ENCODE measurements around the gene BLTP1. TPM values are rescaled to one million over a fixed set of nuclear protein-coding genes. Genes with fewer than 3 reads are reported as not detected.
A peak's percentile ranks its signal among the peaks of the same experiment; 100 is the strongest.

The BLTP1 gene
- 37.8 and 159 TPM in 2 replicates for total RNA-seq (2011; cell fraction: chromatin; rRNA removed; ENCODE audit: low replicate concordance)
- 25.5 and 37.8 TPM in 2 replicates for total RNA-seq (2011; cell fraction: nucleolus; rRNA removed)
- 54.1 and 87.3 TPM in 2 replicates for total RNA-seq (2011; cell fraction: nucleoplasm; rRNA removed)
- total RNA-seq (2014; rRNA removed) = 11.1 and 12.2 TPM in 2 replicates
- total RNA-seq (2014; rRNA removed; fragmentation: Illumina TruSeq; extraction: Trizol) = 21.8 and 26.3 TPM in 2 replicates
- 25.1 and 25.9 TPM in 2 replicates for total RNA-seq (2015; rRNA removed; fragmentation: Illumina TruSeq; extraction: Trizol)
- 13.1 and 16.3 TPM in 2 replicates for total RNA-seq (2021)
- polyA plus RNA-seq (2011; rRNA removed) = 26.0 and 29.1 TPM in 2 replicates
- 5.1 and 10.0 TPM in 2 replicates for polyA plus RNA-seq (2011; cell fraction: cytosol; rRNA removed)
- 54.6 and 88.2 TPM in 2 replicates for polyA plus RNA-seq (2011; cell fraction: nucleus; rRNA removed)
- polyA plus RNA-seq (2012) = 8.3 and 14.1 TPM in 2 replicates
- 12.0 and 14.1 TPM in 2 replicates for polyA plus RNA-seq (2014; fragmentation: Illumina TruSeq; extraction: Trizol)
- 1 to 10 TPM; 2.8 to 4.5 TPM for polyA plus RNA-seq (2014; fragmentation: Nextera tagmentation; extraction: Ambion mirVana)
- 10.0 and 14.3 TPM in 2 replicates for polyA plus RNA-seq (2014; rRNA removed)
- 107 and 144 TPM in 2 replicates for polyA minus RNA-seq (2011; rRNA and poly(A)+ RNA removed)
- polyA minus RNA-seq (2011; cell fraction: cytosol; rRNA and poly(A)+ RNA removed) = 22.8 and 32.4 TPM in 2 replicates
- polyA minus RNA-seq (2011; cell fraction: nucleus; rRNA and poly(A)+ RNA removed) = 131 and 285 TPM in 2 replicates
- percentile 67 among the genes with signal in this experiment for Bru-seq, nascent RNA
- percentile 76 among the genes with signal in this experiment for BruChase-seq, experiment 1, labeled RNA remaining after a 2-hour chase
- BruChase-seq, experiment 2, labeled RNA remaining after a 6-hour chase = percentile 77 among the genes with signal in this experiment
- long read RNA-seq, experiment 1, partial matches to known transcripts = 2 of 7 reads
- long read RNA-seq, experiment 1, other reads (novel, unspliced or antisense) = 5 of 7 reads
- long read RNA-seq, experiment 2, partial matches to known transcripts = 0 of 1 reads
- long read RNA-seq, experiment 2, other reads (novel, unspliced or antisense) = 1 of 1 reads
- long read RNA-seq, experiment 3, partial matches to known transcripts = 2 of 2 reads
- long read RNA-seq, experiment 3, other reads (novel, unspliced or antisense) = 0 of 2 reads

- FAIRE-seq = peak; percentile 87
- no TSS peak for BruUV-seq (replicated peaks)
- ATAC-seq = peak; percentile 99
- no peak for TF ChIP-seq ZNF354B (CRISPR knock-in tag; IDR thresholded peaks at IDR 0.05)
- TF ChIP-seq MTA1 (IDR thresholded peaks at IDR 0.05; ENCODE audit: borderline replicate concordance) = peak; percentile 97
- peak; percentile 47; the same call in 1 of the 2 replicates for TF ChIP-seq ZNF263 (CRISPR knock-in tag; IDR thresholded peaks at IDR 0.05; ENCODE audit: borderline replicate concordance)
- TF ChIP-seq CCNT2 (IDR thresholded peaks at IDR 0.05; ENCODE audit: borderline replicate concordance, extremely low read depth, insufficient read length, low read depth, low read length) = peak; percentile 70
- TF ChIP-seq ZNF184 (CRISPR knock-in tag; IDR thresholded peaks at IDR 0.05) = no peak
- no peak for TF ChIP-seq MEF2D (tag; conservative IDR thresholded peaks at IDR 0.05; ENCODE audit: low read depth)
- TF ChIP-seq ZFX (CRISPR knock-in tag; IDR thresholded peaks at IDR 0.05) = peak; percentile 93
- TF ChIP-seq HDAC8 (tag; IDR thresholded peaks at IDR 0.05) = no peak
- no peak for TF ChIP-seq HIVEP1 (CRISPR knock-in tag; IDR thresholded peaks at IDR 0.05)
- TF ChIP-seq GABPB2 (CRISPR knock-in tag; conservative IDR thresholded peaks at IDR 0.05) = no peak
- no peak for TF ChIP-seq SNRNP70 (optimal IDR thresholded peaks at IDR 0.05; ENCODE audit: low read depth, low read length)
- TF ChIP-seq NONO (IDR thresholded peaks at IDR 0.05; ENCODE audit: low read depth in 2 of 2, low read length in 1 of 2) = 0 out of 4 replicates have a peak, but pooled peaks of 1 of the 2 experiments have one; percentile 12
- no peak for TF ChIP-seq RBM14 (IDR thresholded peaks at IDR 0.05; ENCODE audit: borderline replicate concordance, insufficient read depth, low read depth, low read length)
- TF ChIP-seq TBL1XR1 (IDR thresholded peaks at IDR 0.05; ENCODE audit: low read length in 2 of 2) = peak in 1 of 2 experiments; percentile 70; a peak in 2 of 4 replicates
- no peak for TF ChIP-seq ZNF785 (CRISPR knock-in tag; IDR thresholded peaks at IDR 0.05)
- TF ChIP-seq RB1 (IDR thresholded peaks at IDR 0.05; ENCODE audit: low read depth) = peak; percentile 84
- no peak for TF ChIP-seq HINFP (tag; conservative IDR thresholded peaks at IDR 0.05; ENCODE audit: low read depth)
Measured at GRCh38 chr4:122151982-122152710, at the start of gene BLTP1. BLTP1 (plus strand) TSS chr4:122152331; CDS start chr4:122170648, 18,317 bp downstream.

More at GRCh38 chr4:122151982-122152710, at the start of gene BLTP1:
- Histone ChIP-seq H3K4me2 (ENCODE audit: insufficient read depth, low read length) (peak within 1 kb of the TSS; percentile 99), H3K9me1 (ENCODE audit: control insufficient read depth, insufficient read depth, low read length) (no peaks in the 10 kb centered on the region), H3K27ac (ENCODE audit: extremely low read depth, low read depth, low read length) (peak within 1 kb of the TSS; percentile 71), H3K9me3 (replicated peaks; ENCODE audit: control insufficient read depth, insufficient read depth, low read depth, low read length) (no peaks in the 10 kb centered on the region), H3K4me3 (peak within 1 kb of the TSS; percentile 96), H2AFZ (ENCODE audit: low read depth, low read length) (peak within 1 kb of the TSS; percentile 99), H3K4me1 (replicated peaks in 1 of 2; ENCODE audit: control insufficient read depth in 2 of 2, insufficient read depth in 2 of 2, low read length in 2 of 2) (peaks cover 2 to 5% of the 10 kb centered on the region in 2 experiments; a peak in 3 of 5 replicates), H3K9ac (ENCODE audit: insufficient read depth in 1 of 2, low read depth in 2 of 2, low read length in 2 of 2) (peak within 1 kb of the TSS; percentile 90 to 97), H4K20me1 (replicated peaks; ENCODE audit: control insufficient read depth, insufficient read depth, low read length) (no peaks in the 10 kb centered on the region), H3K36me3 (ENCODE audit: control insufficient read depth, insufficient read depth, low read length) (peaks cover 10% of the 10 kb centered on the region), H3K79me2 (ENCODE audit: control insufficient read depth, insufficient read depth, low read length) (peaks cover 16% of the 10 kb centered on the region), H3K27me3 (ENCODE audit: control insufficient read depth in 2 of 2, insufficient read depth in 2 of 2, low read length in 2 of 2) (no peaks in the 10 kb centered on the region)
- intact Hi-C loops (cut with micrococcal nuclease) = loop anchor here (5.0 kb wide), 1 partner anchor 200 kb away; the partner anchor contains the start of gene TRPC3
- ChIA-PET CTCF (ENCODE audit: low intra/inter-chr PET ratio) (no interaction called here), POLR2A (interaction anchor here (1.2 kb wide), 1 partner anchor 225 kb away, joined by 3 read pairs; no protein-coding TSS in a partner anchor)
- 1% methylated on average over 46 of the region's 53 CpGs for WGBS (ENCODE audit: insufficient coverage, low coverage, missing lambda C conversion rate)
- in situ Hi-C loops (cut with MboI) = no loop called here
- peak; percentile 93 to 96 (median 94) for DNase-seq (ENCODE audit: extremely low read depth in 1 of 4, low spot score in 3 of 4)

Measured in K562 (cell line).